Epithelial cell of proximal tubule (primary cell): Measurements from ENCODE around the gene PSTPIP2. TPM values are rescaled to one million over a fixed set of nuclear protein-coding genes. Genes with fewer than 3 reads are reported as not detected.

Experiments used
- DNase-seq: peaks from one replicate; pipeline ENCODE4 v3.0.0-alpha.2; 2011; ENCODE audit warnings: low read depth
- H3K4me3 ChIP-seq: 2 replicates; pipeline ENCODE4 v1.5.1; 2011; ENCODE audit warnings: low read depth, mild to moderate bottlenecking, low read length
- CTCF ChIP-seq: conservative IDR thresholded peaks from 2 replicates; pipeline ENCODE4 v1.5.1; 2012; ENCODE audit warnings: low read depth, mild to moderate bottlenecking, low read length
- total RNA-seq: library from RNA; depleted of rRNA; stranded (reverse); fragments of >200 nt; gene quantifications from 2 replicates; pipeline ENCODE4 v1.2.3, GENCODE V29; 2015

PSTPIP2 gene
- total RNA-seq, 1 donor from 2014 or later: 11.0 TPM

- no peak overlapping the region for H3K4me3 ChIP-seq
- no peak for DNase-seq
- TF ChIP-seq CTCF: no peak
Observed at GRCh38 chr18:45984546-45985235, 87.4 kb downstream of the PSTPIP2 start.

DNA sequence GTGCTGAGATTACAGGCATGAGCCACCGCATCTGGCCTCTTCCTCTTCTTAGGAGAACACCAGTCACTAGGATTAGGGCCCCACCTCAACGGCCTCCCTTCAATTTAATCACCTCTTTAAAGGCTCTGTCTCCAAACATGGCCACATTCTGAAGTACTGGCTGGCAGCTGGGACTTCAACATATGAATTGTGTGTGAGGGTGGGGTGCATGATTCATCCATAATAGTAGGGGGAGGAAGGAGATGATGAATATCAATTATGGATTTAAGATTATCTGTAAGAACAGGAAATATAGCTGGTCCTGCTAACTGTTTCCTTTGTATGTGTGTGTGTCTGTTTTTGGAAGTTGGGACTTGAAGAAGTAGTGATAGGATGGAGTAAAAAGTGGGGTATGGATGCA is 90.2 kb downstream of the PSTPIP2 start:
- TF ChIP-seq CTCF: no peak
- H3K4me3 ChIP-seq: no peak overlapping the region
- DNase-seq: no peak

- TF ChIP-seq CTCF: no peak
- no peak overlapping the region for H3K4me3 ChIP-seq
Observed at GRCh38 chr18:45980229-45980628, 91.8 kb downstream of the PSTPIP2 start.

DNA sequence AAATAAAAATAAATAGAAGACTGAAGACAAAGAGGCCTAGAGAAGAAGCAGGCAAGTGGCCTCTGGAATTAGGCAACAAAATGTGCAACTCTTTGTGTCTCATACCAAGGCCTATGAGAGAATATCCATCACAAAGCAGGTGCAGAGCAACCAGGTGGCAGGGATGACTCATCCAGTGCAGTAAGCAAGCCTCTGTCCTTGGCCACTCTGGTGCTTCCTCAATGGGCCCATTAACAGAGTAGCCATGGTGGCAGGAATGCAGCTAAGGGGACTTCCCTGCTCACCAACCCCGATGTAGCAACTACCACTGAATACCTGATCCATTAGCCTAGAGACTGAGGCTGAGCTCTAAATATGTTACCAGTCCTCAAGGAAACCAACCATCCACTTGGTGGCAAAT is 94.0 kb downstream of the PSTPIP2 start:
- H3K4me3 ChIP-seq: no peak overlapping the region
- TF ChIP-seq CTCF: no peak
- DNase-seq: no peak

More at GRCh38 chr18:45980229-45980628, 91.8 kb downstream of the PSTPIP2 start:
- DNase-seq: no peak

GRCh38 chr18:45976974-45977373 is 95.1 kb downstream of the PSTPIP2 start:
- no peak for DNase-seq
- H3K4me3 ChIP-seq: no peak overlapping the region
- no peak for TF ChIP-seq CTCF

- no peak for DNase-seq
- H3K4me3 ChIP-seq: no peak overlapping the region
- TF ChIP-seq CTCF: no peak
Observed at GRCh38 chr18:45976566-45976965, 95.5 kb downstream of the PSTPIP2 start.

DNA sequence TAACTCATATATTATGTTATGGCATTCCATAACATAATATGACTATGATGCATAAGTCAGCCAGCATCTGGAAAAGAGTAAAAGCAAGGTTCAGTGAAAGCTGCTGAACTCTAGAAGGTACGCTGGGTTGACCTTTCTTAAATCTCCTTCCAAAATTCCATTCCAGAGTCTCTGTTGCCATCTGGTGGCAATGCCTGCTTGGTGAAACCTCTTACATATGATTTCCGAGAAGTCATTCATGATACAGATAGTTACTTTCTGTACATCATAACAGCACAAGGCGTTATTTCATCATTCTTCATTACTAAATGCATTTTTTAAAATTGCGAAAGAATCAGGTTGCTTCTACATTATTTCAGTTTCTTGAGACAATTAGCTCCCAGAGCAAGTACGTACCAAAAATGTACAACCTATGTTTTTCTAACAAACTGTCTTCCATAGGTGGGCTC is 97.9 kb downstream of the PSTPIP2 start:
- TF ChIP-seq CTCF: peak; percentile 90
- no peak for DNase-seq
- H3K4me3 ChIP-seq: no peak overlapping the region
